ENCODE measurements around the gene GABRE.

The GABRE gene

DNA sequence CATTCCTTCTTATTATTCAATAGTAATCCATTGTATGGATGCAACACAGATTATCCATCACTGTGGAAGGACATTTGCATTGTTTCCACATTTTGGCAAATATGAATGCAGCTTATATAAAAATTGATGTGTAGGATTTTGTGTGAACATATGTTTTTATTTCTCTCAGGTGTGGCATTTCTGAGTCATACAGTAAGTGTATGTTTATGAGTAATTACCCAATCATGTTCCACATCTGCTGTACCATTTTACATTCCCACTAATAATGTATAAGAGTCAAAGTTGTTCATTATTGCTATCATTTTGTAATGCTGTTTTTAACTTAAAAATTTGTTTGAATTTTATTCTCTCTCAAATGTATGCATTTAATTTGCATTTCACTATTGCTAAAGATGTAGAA lies 36.3 kb downstream of the GABRE start:
- Histone ChIP-seq H3K27ac (no peak overlapping the region), H3K4me3 (no peak overlapping the region)
- TF ChIP-seq, protein P1, sequence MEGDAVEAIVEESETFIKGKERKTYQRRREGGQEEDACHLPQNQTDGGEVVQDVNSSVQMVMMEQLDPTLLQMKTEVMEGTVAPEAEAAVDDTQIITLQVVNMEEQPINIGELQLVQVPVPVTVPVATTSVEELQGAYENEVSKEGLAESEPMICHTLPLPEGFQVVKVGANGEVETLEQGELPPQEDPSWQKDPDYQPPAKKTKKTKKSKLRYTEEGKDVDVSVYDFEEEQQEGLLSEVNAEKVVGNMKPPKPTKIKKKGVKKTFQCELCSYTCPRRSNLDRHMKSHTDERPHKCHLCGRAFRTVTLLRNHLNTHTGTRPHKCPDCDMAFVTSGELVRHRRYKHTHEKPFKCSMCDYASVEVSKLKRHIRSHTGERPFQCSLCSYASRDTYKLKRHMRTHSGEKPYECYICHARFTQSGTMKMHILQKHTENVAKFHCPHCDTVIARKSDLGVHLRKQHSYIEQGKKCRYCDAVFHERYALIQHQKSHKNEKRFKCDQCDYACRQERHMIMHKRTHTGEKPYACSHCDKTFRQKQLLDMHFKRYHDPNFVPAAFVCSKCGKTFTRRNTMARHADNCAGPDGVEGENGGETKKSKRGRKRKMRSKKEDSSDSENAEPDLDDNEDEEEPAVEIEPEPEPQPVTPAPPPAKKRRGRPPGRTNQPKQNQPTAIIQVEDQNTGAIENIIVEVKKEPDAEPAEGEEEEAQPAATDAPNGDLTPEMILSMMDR (IDR thresholded peaks at IDR 0.05) = no peak
- DNase-seq (ENCODE audit: low spot score) = no peak

DNA sequence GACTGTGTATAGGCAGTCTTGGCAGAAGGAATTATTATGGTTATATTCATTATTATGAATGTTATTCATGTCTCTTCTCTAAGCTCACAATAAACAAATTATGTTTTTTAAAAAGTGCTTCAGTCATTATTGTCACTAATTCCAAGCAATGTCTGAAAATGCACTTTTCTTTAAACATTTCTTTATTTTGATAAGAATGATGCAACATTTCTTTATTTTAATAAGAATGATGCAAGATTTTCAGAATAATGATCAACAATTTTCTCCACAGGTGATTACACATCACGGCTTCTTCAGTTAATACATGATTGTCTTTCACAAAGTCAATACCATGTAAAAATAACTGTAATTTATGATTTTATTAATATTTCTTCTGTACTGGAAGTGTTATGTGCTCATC lies 39.1 kb downstream of the GABRE start:
- TF ChIP-seq, protein P1 (IDR thresholded peaks at IDR 0.05) = no peak

DNA sequence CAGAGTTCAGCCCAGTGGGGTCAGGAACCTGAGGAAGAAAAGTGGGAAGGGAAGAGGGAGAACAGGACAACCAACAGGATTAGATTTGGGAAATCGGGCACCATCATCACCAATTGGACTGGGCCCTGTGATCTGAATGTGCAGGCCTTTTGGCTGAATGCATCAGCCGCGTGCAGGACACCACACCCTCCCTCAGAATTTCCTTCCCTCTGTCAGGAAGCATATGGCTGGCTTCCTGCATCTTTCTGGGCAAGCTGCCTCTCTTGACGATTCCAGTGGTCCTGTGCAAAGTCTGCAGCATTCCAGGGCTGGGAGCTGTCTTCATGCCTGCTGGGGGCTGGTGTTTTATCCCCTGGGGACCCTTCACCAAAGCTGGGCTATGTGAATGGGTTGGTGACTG lies 45.4 kb downstream of the GABRE start:
- TF ChIP-seq, protein P1 (IDR thresholded peaks at IDR 0.05) = no peak
- Histone ChIP-seq H3K27ac (no peak overlapping the region), H3K4me3 (no peak overlapping the region)
- no peak for DNase-seq (ENCODE audit: low spot score)

More for the DNA sequence above, 39.1 kb downstream of the GABRE start:
- no peak for DNase-seq (ENCODE audit: low spot score)
- Histone ChIP-seq H3K4me3 (no peak overlapping the region), H3K27ac (no peak overlapping the region)

DNA sequence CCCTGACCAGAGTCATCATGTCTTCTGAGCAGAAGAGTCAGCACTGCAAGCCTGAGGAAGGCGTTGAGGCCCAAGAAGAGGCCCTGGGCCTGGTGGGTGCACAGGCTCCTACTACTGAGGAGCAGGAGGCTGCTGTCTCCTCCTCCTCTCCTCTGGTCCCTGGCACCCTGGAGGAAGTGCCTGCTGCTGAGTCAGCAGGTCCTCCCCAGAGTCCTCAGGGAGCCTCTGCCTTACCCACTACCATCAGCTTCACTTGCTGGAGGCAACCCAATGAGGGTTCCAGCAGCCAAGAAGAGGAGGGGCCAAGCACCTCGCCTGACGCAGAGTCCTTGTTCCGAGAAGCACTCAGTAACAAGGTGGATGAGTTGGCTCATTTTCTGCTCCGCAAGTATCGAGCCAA lies 50.8 kb downstream of the GABRE start:
- H3K4me3 ChIP-seq = no peak overlapping the region
- TF ChIP-seq, protein P1 (IDR thresholded peaks at IDR 0.05) = no peak
- DNase-seq (ENCODE audit: low spot score) = no peak
- H3K27ac ChIP-seq = no peak overlapping the region

DNA sequence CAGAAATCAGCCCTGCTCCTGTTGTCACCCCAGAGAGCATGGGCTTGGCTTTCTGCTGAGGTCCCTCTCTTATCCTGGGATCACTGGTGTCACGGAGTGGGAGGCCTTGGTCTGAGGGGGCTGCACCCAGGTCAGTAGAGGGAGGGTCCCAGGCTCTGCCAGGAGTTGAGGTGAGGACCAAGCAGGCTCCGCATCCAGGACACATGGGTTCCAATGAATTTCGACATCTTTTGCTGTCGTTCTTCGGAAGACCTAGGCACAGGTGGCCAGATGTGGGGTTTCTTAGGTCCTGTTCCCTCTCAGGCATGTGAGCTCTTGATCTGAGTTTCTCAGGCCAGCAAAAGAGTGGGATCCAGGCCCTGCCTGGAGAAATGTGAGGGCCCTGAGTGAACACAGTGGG lies 51.8 kb downstream of the GABRE start:
- Histone ChIP-seq H3K4me3 (no peak overlapping the region), H3K27ac (no peak overlapping the region)
- TF ChIP-seq, protein P1 (IDR thresholded peaks at IDR 0.05) = no peak
- DNase-seq (ENCODE audit: low spot score) = no peak

DNA sequence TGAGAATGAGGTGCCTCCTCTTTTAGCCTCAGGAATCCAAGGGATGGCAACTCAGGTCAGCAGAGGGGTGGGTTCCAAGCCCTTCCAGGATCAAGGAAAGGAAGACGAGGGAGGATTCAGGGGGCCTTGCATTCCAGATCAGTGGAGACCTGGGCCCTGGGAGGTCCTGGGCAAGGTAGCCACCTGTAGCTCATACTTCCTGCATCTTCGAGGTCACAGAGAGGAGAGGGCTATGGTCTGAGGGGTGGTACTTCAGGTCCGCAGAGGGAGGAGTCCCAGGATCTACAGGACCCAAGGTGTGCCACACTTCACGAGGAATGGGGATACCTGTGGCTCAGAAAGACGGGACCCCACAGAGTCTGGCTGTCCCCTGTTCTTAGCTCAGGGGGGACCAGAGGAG lies 52.6 kb downstream of the GABRE start:
- no peak overlapping the region for H3K27ac ChIP-seq
- TF ChIP-seq, protein P1 (IDR thresholded peaks at IDR 0.05) = no peak
- no peak for DNase-seq (ENCODE audit: low spot score)
- no peak overlapping the region for H3K4me3 ChIP-seq

DNA sequence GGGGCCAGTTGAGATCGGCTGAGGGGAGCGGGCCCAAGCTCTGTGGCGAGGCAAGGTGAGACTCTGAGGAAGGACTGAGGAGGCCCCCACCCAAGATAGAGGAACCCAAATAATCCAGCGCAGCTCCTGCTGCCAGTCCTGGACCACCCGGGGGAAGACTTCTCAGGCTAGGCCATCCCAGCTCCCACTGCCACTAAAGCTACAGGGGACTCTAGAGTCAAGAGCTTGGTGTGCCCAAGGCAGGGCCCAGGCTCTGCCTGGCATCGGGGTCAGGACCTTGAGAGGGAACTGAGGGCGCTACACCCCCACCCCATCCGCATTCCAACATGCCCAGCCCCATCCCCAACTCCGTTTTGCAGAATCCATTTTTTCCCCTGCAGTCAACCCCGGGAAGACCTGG lies 53.2 kb downstream of the GABRE start:
- TF ChIP-seq, protein P1 (IDR thresholded peaks at IDR 0.05) = no peak
- Histone ChIP-seq H3K4me3 (no peak overlapping the region), H3K27ac (no peak overlapping the region)
- DNase-seq (ENCODE audit: low spot score) = no peak

Measured in coronary artery (tissue), 2 donors.